GM18858 (cell line): ENCODE data around the gene RD3L.

Experiments used
- ATAC-seq: cut with Tn5 transposase; IDR thresholded peaks from one replicate; pipeline ENCODE4 v1.9.1; 2021; ENCODE audit not compliant: unreplicated experiment

The RD3L gene

DNA sequence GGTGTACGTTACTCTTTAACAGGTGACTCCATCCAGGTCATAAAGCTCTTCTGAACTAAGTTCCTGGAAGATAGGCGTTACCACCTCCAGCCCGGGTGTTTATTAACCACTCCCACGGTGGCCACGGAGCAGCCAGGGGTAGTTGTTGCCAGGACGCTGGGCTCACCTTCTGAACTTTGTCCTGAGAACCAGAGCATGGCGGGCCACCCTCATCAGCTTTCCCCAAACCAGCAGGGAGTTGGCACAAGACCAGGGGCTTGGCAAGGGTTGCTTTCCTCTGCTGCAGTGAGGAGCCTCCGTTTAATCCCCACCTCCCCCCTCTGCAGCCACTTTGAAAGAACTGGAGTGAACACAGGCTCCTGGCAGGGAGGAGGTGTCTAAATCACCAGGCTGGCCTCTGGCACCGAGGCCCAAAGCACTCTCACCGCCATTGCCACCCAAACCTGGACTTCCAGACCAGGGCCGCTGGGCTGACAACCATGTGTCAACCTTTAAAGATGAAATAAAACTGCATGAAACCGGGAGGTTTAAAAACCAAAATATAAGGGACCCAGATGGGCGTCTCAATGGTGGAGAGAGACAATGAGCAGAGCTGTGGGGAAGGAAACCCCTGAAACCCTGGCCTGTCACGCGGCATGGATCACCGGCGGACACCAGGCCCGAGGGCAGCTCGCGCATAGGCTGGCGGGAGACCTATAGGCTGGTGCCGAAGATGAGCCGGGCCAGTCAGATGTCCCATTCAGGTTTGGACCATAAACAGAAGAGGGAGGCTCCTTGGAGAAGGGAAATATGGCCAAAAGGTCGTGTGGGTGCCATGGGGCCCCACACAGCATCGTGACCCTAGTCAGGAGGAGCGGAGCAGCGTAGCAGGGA is 45.0 kb downstream of the RD3L start:
- no peak for ATAC-seq

GRCh38 chr14:103896578-103896977 is 45.8 kb downstream of the RD3L start:
- ATAC-seq: no peak

DNA sequence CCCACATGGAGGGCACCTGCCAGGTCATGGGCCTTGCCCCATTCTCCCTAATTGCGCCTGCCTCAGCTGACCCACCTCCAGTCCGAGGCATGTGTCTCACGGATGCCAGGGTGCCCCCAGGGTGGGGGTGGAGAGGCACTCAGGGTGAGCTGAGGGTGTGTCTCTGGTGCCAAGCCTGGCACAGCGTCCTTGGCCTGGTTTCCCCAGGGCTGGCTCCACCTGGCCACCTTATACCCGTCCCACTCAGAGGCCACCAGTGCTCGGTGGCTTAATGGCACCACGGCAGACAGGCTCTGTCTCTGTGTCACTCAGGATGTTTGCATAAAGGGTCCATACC is 47.6 kb downstream of the RD3L start:
- ATAC-seq: no peak

- ATAC-seq: no peak
Measured at GRCh38 chr14:103894034-103894722, 48.2 kb downstream of the RD3L start.

DNA sequence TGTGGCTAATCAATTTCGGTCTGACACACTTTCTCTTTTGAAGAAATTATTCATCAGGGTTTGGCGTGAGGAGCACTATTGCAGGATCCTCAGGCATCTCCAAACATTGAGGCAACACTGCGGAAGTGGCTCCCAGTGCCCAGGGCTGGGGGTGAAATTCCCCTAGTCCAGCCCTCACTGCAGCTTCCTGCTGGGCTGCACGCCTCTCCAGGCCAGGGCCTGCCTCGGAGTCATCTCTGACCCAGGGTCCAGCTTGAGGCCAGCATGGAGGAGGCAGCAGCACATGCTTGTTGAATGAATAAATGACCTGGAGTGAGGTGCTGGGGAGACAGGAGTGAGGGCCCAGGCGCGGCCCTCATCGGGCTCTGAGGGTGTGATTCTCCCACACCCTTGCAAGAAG is 50.1 kb downstream of the RD3L start:
- no peak for ATAC-seq

- no peak for ATAC-seq
Measured at GRCh38 chr14:103891667-103892215, 50.6 kb downstream of the RD3L start.

DNA sequence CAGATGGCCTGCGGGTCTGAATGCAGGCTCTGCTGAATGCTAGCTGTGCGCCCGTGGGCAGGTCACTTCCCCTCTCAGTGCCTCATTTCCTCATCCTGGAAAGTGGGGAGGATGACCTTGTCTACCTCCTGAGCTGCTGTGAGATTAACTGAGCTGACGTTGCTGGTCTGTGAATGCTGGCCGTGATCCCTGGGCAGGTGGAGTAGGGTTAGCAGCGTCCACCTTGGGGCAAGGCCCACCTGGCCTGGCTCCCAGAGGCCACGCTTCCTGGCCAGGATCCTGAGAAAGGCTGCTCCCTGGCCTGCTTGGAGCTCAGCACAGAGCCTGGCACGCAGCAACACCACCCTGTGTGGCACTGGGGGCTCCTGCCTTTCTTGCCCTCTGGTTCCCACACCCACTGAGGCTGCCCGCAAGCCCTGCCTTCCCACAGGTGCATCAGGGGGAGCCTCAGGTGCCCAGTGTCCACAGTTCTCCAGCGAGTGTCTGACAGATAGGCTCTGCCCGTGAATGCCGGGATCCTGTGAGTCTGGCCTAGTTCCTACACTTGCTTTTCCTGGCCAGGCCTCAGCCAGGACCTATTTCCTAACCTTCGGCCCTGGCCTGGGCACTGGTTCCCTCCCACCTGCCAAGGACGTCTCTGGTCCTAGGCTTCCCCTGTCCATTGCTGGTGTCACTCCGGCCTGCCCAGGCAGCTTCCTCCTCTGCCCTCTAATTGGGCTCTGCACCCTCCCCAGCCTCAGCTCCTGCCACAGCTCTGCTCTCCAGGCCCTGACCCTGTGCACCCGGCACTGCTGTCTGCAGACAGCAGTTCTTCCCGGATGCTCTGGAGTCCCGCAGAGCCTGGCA is 51.3 kb downstream of the RD3L start:
- ATAC-seq: no peak
